Activated T-helper 1 cell treated with anti-CD3 and anti-CD28 coated beads, Interleukin-12 subunit alpha, Interleukin-12 subunit beta, Interleukin-2, Interleukin-4 antibody, amounts not matched to agents 30 ng/mL and 10 ng/mL and 1 ng/mL, durations not matched to agents 14 hours and 24 hours and 36 hours (primary cell): Measurements from ENCODE around the gene ZNF90. TPM values are rescaled to one million over a fixed set of nuclear protein-coding genes. Genes with fewer than 3 reads are reported as not detected.

Source experiments
- total RNA-seq: library from RNA; stranded (reverse); gene quantifications from 2 replicates; pipeline ENCODE4 v1.2.3, GENCODE V29; 2022

The ZNF90 gene
- total RNA-seq, 1 donor from 2014 or later, result 4.8 TPM

Other genes with a start within 250 kb of the ZNF90 start
- gene ZNF253, start 212.1 kb upstream of the ZNF90 start, total RNA-seq, result 7.8 and 11.1 TPM in 2 replicates
- gene ZNF93, start 177.1 kb upstream of the ZNF90 start, total RNA-seq, result 6.8 and 7.2 TPM in 2 replicates
- gene ZNF682, start 38.5 kb upstream of the ZNF90 start, total RNA-seq, result 6.1 and 6.2 TPM in 2 replicates
- gene ZNF486, start 89.2 kb downstream of the ZNF90 start, total RNA-seq, result 4.0 TPM in 2 replicates